Activated T-cell treated with anti-CD3 and anti-CD28 coated beads, Interleukin-2, amount 50 U/mL, for 48 hours (primary cell): ENCODE data around the gene UPF3A.
A peak's percentile ranks its signal among the peaks of the same experiment; 100 is the strongest.
"Not testable (repeated sequence)": the region's sequence is repeated elsewhere in the genome, so short reads cannot be mapped to it uniquely, and the experiment has no call there.

Experiments
- DNase-seq, 2 experiments: peaks; one replicate each; pipeline ENCODE4 v3.0.0-alpha.2; 2020

The UPF3A gene

DNA sequence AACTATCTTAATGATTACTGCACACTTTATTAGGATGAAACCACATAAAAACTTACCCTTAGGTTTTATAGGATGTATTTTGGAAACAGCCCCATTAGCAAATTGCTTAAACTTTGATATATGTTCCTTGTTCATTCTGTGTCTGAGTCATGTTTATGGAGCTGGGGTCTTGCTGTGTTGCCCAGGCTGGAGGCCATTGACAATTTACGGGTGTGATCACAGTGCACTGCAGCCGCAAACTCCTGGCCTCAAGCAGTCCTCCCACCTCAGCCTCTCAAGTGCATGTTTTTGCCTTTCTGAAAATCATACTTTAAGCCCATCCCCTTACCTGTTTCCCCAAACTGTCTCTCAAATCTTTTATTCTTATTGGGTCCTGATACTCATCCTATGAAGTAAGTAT lies 27.7 kb downstream of the UPF3A start:
- DNase-seq: no peak

DNA sequence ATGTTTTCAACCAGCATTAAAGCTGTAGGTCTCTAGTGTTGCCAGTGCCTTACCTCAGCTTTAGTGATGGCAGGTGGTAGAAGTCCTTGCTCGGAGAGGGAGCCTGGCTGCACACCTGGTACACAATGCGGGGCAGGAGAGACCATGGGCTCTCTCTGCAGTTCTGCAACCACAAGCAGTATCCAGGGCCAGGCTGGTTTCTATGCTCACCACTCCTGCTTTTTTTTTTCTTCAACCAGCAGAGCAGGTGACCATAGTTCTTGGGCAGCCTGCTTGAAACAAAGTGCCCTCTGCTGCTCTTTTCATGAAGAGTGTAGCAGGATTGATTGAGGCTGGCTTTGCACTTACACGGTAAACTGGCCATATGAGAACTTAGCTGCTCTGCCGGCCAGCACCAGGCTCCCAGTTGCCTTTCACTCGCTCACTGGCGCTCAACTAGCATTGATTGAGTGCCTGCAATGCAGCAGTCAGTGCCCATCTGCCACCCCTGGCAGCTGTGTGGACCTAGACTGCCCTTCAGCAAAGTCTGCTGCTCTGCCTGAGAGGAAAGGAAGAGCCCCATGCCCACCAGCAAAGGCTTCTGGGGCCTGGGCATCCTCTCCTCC lies 28.5 kb downstream of the UPF3A start:
- DNase-seq: no peak

DNA sequence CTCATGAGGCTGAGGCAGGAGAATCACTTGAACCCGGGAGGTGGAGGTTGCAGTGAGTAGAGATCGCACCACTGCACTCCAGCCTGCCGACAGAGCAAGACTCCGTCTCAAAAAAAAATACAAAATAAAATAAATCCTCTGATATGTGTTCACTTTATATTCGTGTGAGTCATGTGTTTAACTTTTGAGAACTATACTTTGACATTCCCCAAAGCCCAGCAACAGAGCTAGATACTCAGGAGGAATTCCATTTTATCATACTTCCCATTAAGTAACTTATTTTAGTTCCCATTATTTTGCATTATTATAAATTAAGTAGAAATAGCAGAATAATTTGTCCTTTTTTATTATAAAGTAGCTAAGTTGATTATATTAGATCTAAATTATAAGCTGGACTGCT lies 29.6 kb downstream of the UPF3A start:
- DNase-seq: no peak

DNA sequence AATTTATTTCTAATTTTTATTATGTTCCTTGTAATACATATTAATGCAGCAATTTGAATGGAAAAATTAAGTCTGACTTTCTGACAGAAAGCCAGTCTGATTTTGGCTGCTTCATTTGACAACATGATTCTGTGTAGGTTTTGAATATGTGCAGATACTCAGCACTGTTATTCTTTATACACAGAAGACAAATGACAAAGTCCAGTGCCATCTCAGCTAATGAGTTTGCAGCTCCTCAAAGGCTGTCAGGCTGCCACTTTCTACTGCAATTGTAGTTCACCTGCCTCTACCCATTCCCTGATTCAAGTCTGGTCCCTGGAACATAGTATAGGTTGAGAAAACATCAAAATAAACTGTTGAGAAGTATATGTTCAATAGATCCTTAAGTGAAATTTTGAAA lies 30.0 kb downstream of the UPF3A start:
- DNase-seq: no peak

DNA sequence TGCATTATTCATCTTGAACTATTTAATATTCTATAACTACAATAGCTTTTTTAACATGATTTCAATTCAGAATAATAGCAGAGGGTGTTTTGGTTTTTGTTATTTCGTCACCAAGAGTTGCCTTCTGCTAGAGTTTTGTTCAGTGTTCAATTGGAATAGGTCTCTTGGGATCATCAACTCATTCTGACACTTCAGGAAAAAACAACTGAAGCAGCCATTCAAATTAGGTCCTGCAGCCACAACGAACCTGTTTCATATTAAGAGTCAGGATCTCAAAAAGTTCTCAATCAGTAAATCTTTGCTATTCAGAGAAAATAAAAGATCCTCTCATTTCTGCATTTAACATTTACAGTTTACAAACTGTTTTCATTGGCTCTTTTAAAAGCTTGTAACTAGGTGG lies 30.5 kb downstream of the UPF3A start:
- no peak for DNase-seq

DNA sequence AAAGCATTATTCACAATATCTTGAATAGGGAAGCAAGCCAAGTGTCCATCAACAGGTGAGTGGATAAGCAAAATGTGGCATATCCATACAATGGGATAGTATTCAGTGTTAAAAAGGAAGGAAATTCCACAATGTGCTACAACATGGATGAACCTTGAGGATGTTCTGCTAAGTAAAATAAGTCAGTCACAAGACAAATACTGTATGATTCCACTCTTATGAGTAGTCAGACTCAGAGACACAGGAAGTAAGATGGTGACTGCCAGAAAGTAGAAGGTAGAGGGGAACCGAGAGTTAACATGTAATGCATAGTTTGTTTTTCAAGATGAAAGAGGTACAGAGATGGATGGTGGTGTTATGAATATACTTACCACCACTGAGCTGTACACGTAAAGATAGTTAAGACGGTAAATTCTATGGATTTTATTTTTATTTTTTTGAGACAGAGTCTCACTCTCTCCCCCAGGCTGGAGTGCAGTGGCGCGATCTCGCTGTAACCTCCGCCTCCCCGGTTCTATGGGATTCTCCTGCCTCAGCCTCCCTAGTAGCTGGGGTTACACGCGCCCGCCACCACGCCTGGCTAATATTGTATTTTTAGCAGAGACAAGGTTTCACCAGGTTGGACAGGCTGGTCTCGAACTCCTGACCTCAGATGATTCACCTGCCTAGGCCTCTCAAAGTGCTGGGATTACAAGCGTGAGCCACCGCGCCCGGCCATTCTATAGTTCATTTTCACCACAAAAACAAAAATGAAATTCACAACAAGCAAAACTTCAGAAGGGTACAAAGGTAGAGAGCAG lies 31.9 kb downstream of the UPF3A start:
- DNase-seq: peak; percentile 69 to 70

DNA sequence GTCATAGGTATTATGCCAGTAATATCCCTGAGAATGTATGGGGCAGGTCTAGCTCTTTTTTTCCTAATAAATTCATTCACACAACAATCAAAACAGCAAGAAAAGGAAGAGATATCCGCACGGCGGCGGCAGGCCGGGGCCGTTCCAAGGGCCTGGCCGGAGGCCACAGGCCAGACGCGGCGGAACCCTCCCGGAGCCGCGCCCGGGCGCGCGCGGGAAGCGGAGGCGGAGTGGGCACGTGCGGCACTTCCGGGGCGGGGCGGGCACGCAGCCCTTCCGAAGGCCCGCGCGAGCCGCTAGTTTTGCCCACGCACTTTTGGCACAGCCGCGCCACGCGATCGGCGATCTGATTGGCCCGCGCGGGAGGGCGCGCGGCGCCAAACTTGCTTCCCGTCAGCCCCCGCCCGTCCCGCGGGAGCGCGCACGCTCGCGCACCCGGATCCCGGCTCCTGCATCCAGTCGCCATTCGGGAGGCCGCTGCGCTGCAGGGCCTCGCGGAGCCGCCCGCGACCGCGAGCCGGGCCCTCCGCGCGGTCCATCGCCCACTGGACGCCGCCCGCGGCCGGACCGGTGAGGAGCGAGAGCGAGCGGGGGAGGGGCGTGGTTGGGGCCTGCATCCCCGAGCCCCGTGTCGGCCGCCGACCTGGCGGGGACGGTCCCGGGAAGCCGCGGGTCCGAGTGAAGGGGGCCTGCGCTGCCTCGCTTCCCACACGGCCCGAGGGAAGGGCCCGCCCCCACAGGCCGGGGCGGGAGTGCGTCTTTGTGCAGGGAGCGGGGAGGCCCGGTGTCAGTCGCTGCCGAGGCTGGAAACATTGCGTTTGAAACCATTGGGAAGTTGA lies 32.9 kb downstream of the UPF3A start, which contains the start of gene CHAMP1:
TSS of gene CHAMP1 (plus strand) at position 430 of the 839 bp plus-strand sequence. CDS start 9,340 bp downstream, outside the sequence.
- peak; percentile 96 to 98 for DNase-seq

DNA sequence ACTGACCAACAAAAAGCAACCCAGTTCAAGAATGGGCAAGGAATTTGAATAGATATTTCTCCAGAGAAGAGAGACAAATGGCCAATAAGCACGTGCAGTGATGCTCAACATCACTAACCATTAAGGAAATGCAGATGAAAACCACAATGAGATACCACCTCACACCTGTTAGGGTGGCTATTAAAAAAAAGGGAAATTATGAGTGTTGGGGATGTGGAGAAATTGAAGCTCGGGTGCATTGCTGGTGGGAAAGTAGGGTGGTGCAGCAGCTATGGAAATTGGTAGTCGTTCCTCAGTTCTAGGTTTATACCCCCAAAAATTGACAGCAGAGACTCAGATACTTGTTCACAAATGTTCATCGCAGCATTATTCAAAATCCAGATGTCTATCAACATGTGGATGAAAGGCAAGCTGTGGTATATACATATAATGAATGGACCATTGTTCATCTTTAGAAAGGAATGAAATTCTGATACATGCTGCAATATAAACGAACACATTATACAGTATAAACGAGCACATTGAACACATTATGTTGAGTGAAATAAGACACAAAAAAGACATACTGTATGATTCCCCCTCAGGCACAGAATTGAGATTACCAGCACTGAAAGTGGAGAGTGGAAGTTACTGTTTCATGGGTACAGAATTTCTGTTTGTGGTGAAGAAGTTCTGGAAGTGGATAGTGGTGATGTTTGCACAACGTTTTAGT lies 33.8 kb downstream of the UPF3A start:
- DNase-seq: no peak

DNA sequence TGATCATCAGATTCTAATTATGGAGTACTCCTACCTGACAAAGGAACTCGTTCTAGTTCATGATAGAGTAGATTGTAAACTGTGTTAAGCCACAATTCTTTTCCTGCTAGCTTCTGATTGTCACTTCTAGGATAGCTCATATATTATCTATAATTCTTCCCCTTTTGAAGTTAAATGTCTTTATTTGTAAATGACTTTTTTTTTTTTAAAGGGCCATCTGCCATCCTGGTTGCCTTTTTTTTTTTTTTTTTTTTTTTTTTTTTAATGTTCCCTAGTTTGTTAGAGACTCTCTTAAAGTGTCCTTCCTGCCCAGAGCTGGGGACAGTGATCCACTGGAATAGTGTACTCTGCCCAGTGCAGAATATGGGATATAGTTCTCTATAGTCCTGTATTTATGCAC lies 37.2 kb downstream of the UPF3A start:
- DNase-seq: no peak

DNA sequence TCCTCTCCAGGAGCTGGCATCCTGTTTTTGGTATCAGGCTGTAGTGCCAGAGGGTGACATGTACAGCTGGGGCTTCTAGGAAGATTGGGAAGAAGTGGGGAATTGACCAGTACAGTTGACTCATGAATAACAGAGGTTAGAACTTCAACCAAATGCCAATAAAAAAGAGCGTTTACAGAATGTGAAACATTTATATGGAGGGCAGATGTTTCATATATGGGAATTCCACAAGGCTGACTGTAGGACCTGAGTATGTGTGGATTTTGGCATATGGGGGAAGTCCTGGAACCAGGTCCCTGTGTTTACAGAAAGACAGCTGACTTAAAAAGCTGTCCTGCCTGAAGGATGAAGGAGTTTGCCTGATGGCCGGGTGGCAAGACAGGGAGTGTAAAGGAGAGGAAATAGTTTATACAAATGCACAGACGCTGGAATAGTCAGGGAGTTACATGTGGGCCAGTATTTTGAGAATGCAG lies 38.1 kb downstream of the UPF3A start:
- DNase-seq: no peak

DNA sequence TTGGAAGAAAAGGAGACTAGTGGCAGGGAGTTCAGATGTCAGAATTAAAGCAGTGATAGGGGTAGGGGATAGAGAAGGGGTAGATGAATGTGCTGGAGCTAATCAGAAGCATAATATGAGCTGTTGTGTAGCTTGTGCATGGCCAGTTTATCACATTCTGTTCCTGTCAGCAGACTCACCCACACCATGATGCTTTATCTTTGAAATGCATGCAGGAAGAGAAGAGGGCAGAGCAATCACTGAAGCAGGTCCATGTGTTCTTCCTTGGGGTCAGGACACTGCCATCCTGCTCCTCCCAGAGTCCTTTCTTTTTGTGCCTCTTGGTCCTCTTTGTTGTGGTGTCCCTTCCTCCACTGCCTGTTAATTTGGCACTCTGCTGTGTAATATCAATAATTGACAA lies 38.7 kb downstream of the UPF3A start:
- no peak for DNase-seq

DNA sequence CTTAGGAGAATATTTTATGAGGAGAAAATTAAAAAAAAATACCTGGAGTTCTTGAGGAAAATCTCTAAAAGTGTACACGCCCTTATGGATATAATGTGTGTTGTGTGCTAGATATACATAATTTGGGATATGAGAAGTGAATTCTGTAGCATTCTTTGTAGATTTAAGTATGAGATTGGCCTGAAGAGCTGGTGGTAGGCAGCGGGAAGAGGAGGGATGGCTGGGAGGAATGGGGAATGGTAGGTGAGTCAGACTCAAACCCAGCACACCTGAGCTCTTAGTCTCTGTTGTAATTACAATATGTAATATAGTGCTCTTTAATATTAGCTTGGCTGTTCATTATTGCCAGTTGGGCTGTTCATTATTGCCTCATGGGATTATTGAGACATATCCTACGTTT lies 39.9 kb downstream of the UPF3A start:
- DNase-seq: no peak

DNA sequence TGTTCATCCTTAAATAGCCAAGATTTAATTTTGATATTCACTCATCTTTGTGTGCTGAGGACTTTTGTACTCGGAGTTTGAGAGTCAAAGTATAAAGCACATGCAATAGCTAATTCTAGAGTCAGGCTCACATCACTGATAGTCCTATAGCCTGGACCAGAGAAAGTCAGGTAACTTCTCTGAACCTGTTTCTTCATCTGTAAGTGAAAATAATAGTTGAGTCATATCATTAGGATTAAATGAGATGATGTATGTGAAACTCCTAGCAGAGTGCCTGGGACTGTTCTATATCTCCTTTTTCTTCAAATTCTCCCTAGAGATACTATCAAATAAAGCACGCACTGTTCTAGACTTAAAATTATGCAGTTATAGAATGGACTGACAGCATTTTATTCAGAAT lies 41.9 kb downstream of the UPF3A start:
- no peak for DNase-seq

DNA sequence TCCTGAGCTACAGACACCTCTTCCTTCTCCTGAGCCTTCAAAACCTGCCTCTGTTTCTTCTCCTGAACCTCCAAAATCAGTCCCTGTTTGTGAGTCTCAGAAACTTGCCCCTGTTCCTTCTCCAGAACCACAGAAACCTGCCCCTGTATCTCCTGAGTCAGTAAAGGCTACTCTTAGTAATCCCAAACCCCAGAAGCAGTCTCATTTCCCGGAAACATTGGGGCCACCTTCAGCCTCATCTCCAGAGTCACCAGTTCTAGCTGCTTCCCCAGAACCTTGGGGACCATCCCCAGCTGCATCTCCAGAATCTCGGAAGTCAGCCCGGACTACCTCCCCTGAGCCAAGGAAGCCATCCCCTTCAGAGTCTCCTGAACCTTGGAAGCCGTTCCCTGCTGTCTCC lies 42.9 kb downstream of the UPF3A start:
- DNase-seq: peak in 1 of 2 experiments; percentile 41

DNA sequence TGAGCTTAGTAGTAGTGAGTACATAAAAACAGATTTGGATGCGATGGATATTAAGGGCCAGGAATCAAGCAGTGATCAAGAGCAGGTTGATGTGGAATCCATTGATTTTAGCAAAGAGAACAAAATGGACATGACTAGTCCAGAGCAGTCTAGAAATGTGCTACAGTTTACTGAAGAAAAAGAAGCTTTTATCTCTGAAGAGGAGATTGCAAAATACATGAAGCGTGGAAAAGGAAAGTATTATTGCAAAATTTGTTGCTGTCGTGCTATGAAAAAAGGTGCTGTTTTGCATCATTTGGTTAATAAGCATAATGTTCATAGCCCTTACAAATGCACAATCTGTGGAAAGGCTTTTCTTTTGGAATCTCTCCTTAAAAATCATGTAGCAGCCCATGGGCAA lies 44.3 kb downstream of the UPF3A start:
- DNase-seq: no peak

DNA sequence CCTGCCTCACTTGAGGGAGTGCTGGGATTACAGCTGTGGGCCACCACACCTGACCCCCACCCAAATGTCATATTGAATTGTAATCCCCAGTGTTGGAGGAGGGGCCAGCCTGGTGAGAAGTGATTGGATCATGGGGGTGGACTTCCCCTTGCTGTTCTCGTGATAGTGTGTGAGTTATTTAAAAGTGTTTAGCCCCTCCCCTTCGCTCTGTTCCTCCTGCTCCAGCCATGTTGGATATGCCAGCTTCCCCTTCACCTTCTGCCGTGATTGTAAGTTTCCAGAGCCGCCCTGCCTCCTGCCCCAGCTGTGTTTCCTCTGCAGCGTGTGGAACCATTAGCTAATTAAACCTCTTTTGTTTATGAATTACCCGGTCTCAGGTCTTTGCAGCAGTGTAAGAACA lies 46.6 kb downstream of the UPF3A start:
- DNase-seq: no peak

DNA sequence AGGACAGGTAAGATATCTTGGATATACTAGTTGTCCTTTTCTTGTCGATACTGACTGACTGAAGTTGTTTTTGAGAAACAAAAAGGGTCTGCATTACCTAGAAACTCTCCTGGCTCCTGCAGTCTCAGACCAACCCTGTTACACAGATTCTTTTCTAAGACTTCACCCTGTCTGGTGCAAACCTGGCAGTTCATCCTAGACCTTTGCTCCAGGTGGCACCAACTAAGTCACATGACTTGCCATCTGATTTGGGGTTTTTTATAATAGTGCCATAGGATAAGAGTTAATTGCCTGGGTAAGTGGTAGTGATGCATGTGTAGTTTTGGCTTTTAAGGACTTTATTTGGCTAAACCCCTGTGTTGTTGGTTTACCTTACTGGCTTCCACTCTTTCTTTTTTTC lies 47.2 kb downstream of the UPF3A start:
- DNase-seq: no peak

DNA sequence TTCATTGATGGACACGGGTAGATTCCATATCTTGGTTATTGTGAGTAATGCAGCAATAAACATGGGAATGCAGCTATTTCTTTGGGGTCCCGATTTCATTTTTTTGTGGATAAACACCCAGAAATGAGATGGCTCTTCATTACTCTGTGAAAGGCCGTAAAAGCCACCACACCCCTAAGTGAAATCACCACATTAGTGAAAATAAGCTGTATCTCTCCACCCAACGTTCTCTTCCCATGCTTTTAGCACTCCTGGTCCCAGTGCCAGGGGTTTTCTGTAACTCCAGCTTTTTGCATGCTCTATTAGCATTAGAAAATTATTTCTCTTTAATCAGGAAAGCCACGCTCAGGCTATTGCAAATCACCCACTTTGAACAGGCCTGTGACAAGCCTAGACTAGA lies 48.7 kb downstream of the UPF3A start:
- no peak for DNase-seq

DNA sequence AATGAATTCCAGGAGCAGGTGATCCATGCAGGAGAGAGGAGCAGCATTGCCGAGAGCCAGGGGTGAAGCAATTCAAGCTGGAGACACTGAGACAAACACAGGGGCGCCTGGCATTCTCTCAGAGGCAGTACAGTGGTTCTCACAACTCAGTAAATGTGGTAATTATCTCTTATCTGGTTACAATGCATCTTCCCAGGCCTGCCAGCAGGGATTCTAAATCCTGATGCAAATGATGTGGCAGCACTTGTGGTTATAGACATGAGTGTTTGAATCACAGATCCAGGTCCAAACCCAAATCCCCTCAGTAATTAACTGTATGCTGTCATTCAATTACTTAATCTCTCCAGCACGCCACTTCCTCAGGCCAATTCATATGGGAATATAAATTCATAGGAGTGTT lies 52.5 kb downstream of the UPF3A start:
- not testable (repeated sequence) for DNase-seq

DNA sequence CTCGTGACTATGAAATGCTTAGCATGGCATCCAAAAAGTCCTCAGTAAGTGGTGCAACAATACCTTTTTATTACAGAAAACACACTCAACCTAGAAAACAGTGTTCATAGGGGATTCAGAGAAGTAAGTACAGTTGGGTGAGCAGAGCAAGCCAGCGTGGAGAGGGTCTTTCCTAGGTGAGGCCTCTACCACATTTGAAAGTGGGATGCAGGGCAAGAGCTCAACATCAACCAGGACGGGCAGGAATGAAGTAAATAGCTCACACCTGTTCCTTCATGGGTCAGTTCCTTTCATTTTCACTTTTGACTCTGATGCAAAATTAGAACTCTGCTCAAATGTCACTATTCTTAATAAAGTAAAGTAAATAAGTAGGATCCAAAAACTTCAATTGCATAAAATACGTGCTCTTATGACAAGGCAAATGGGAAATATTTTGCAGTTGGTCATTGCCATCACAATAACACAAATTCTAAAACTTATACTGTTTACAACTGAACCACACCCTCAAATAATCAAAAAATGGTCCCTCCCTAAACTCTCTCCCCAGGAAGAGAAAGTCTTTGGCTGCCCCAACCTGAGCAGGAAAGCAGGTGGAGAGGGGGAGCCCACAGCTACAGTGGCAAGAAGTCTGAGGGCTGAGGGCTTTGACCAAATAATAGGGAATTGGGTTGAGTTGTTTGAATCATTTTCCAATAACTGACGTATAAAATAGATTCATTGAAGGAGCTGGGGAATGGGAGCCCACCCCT lies 53.1 kb downstream of the UPF3A start:
- no peak for DNase-seq

DNA sequence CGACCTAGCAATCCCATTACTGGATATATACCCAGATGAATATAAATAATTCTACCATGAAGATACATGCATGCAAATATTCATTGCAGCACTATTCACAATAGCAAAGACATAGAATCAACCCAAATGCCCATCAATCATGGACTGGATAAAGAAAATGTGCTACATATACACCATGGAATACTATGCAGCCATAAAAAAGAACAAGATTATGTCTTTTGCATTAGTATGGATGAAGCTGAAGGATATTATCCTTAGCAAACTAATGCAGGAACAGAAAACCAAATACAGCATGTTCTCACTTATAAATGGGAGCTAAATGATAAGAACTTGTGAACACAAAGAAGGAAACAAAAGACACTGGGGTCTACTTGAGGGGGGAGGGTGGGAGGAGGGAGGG lies 55.1 kb downstream of the UPF3A start:
- not testable (repeated sequence) for DNase-seq

DNA sequence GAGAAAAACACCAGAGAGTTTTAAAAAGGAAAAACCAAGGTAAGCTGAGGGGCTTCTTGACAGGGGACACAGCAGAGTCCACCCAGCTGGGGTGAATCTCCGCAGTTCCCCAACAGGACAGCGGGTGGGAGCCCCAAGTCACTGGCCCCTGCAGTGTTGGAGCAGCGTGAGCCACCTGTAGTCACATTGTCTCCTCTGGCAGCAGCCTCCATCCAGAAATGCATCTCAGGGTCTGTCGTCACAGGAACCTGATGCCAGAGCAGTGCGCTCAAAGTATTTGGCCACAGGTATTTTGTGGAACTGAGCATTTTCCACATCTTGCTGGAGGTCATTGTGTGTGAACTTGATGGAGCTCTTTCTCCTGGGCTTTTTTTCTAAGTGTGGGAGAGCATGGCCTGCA lies 57.6 kb downstream of the UPF3A start:
- no peak for DNase-seq
